Mucosa of descending colon (tissue), 3 donors: ENCODE measurements around the gene CFAP73. TPM values are rescaled to one million over a fixed set of nuclear protein-coding genes. Genes with fewer than 3 reads are reported as not detected.
A peak's percentile ranks its signal among the peaks of the same experiment; 100 is the strongest.

Source experiments
- ATAC-seq: fragments of 200-7000 bp; cut with Tn5 transposase; one replicate; pipeline ENCODE4 v1.9.1; 2020; ENCODE audit warnings: mild to moderate bottlenecking, moderate library complexity
- DNase-seq, 3 donors: peaks; one replicate each; pipeline ENCODE4 v3.0.0-alpha.2; 2020
- H3K36me3 ChIP-seq: fragments of 200-600 bp; one replicate; pipeline ENCODE4 v1.8.0; 2021; ENCODE audit warnings: low read depth, mild to moderate bottlenecking
- H3K4me1 ChIP-seq: fragments of 200-600 bp; one replicate; pipeline ENCODE4 v1.8.0; 2021; ENCODE audit warnings: low read depth, mild to moderate bottlenecking
- H3K4me3 ChIP-seq: fragments of 200-600 bp; one replicate; pipeline ENCODE4 v1.8.0; 2021; ENCODE audit warnings: mild to moderate bottlenecking
- H3K9me3 ChIP-seq: fragments of 200-600 bp; one replicate; pipeline ENCODE4 v1.8.0; 2021; ENCODE audit warnings: mild to moderate bottlenecking
- CTCF ChIP-seq: fragments of 200-600 bp; IDR thresholded peaks from one replicate; pipeline ENCODE4 v1.8.0; 2022; ENCODE audit warnings: antibody characterized with exemption, mild to moderate bottlenecking
- intact Hi-C, 2 donors: fragments of 100-400 bp; cut with DNase I in 1 of 2; cut with micrococcal nuclease in 1 of 2; formaldehyde crosslinking; loops; one replicate each; pipeline versions ENCODE4 v1.11.0 to v1.11.1; 2022; cut with DNase I, micrococcal nuclease
- total RNA-seq, 3 donors: library from RNA; stranded (reverse); fragmentation: NEBNext Ultra II Directional in 2 of 3; extraction: Animal tissue kit (Norgen Biotek cat#: 25700) in 2 of 3; gene quantifications; one replicate each; pipeline versions ENCODE4 v1.2.1 to v1.2.4, GENCODE V29; 2021 to 2023
- donor health status: DM: no; HTN: no; CAD: no; lungs with moderate emphysema.
- donor health status: DM: no; HTN: no; CAD: no.
- donor health status: DM: no; HTN: yes; CAD: no.

CFAP73 gene
- total RNA-seq, 3 donors from 2014 or later: 0.34 TPM; not detected in 2

- Histone ChIP-seq H3K4me1 (peaks cover 19% of the 10 kb centered on the region), H3K36me3 (no peaks in the 10 kb centered on the region), H3K4me3 (no peak overlapping the region), H3K9me3 (no peaks in the 10 kb centered on the region)
- intact Hi-C loops: no loop called here
- TF ChIP-seq CTCF: no peak
- DNase-seq: peak; percentile 33 to 66 (median 51)
- ATAC-seq: no peak
Measured at GRCh38 chr12:113186666-113187325, 37.3 kb downstream of the CFAP73 start.

DNA sequence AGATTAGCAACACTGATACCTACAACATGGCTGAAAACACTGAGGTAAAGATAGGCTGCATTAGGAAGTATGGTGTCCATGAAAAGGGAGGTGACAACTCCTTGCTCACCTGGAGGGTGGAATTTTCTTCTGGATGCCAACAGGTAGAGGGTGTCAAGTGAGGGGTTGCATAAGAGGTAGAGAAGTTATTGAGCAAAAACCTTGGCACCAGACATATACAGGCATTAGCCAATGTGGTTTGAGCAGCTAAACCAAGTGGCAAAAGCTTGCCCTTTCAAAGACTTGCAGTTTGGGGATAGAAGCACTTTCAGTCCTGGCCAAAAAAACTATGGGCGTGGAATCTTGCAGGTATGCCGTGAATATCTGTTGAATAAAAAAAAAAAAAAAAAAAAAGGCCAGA lies 39.8 kb downstream of the CFAP73 start:
- peaks cover 12% of the 10 kb centered on the region for H3K4me1 ChIP-seq
- TF ChIP-seq CTCF: no peak
- no peaks in the 10 kb centered on the region for H3K36me3 ChIP-seq
- intact Hi-C loops: no loop called here
- ATAC-seq (no peak), DNase-seq (no peak)
- H3K4me3 ChIP-seq: no peak overlapping the region
- no peaks in the 10 kb centered on the region for H3K9me3 ChIP-seq

- DNase-seq: no peak
- peak; percentile 13 for ATAC-seq
- no peak for TF ChIP-seq CTCF
Measured at GRCh38 chr12:113190761-113191160, 41.2 kb downstream of the CFAP73 start.

GRCh38 chr12:113191227-113191626 lies 41.7 kb downstream of the CFAP73 start:
- DNase-seq (no peak), ATAC-seq (no peak)
- no peaks in the 10 kb centered on the region for H3K36me3 ChIP-seq
- no peaks in the 10 kb centered on the region for H3K9me3 ChIP-seq
- no peak for TF ChIP-seq CTCF
- H3K4me3 ChIP-seq: no peak overlapping the region
- peaks cover 11% of the 10 kb centered on the region for H3K4me1 ChIP-seq
- intact Hi-C loops: no loop called here

More at GRCh38 chr12:113190761-113191160, 41.2 kb downstream of the CFAP73 start:
- Histone ChIP-seq H3K9me3 (no peaks in the 10 kb centered on the region), H3K4me3 (no peak overlapping the region), H3K36me3 (no peaks in the 10 kb centered on the region), H3K4me1 (peaks cover 11% of the 10 kb centered on the region)
- intact Hi-C loops: no loop called here

DNA sequence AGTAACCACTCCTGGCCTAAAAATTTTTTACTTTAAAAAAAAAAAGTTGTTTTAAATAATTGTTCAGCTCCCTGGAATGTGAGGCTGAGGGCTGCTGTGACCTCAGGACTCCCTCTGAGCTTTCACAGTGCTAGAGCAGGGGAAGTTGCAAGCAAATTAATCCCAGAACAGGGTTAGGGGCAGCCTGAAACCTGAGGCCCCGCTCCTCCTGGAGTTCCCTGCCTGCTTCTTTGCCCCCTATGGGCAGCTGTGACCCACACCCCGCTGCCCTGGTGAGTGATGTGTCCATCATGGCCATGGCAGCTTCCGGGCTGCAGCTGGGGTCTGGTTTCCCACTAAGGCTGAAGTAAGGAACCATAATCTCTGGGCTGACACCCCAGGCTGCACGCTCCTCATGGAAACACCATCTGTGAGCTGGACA lies 45.5 kb downstream of the CFAP73 start:
- H3K4me1 ChIP-seq: peaks cover 4% of the 10 kb centered on the region
- DNase-seq (no peak), ATAC-seq (no peak)
- no peaks in the 10 kb centered on the region for H3K36me3 ChIP-seq
- no peak for TF ChIP-seq CTCF
- no peak overlapping the region for H3K4me3 ChIP-seq
- intact Hi-C loops: no loop called here
- H3K9me3 ChIP-seq: no peaks in the 10 kb centered on the region
